ENCODE measurements around the gene ALDH1A1. TPM values are rescaled to one million over a fixed set of nuclear protein-coding genes. Genes with fewer than 3 reads are reported as not detected.

ALDH1A1 gene
- total RNA-seq, 4 donors from 2014 or later = 86.4 to 247 (median 156) TPM

- H3K4me3 ChIP-seq = no peak overlapping the region
- H3K27me3 ChIP-seq = no peaks in the 10 kb centered on the region
- WGBS, 2 donors = 92 to 94% methylated on average over 6 of the region's 6 CpGs
Measured at GRCh38 chr9:72986522-72987116, 33.8 kb upstream of the ALDH1A1 start.

GRCh38 chr9:72985746-72986145, 32.9 kb upstream of the ALDH1A1 start:
- H3K4me3 ChIP-seq = no peak overlapping the region
- TF ChIP-seq EP300 (IDR thresholded peaks at IDR 0.05) = no peak
- no peak for TF ChIP-seq POLR2A (IDR thresholded peaks at IDR 0.05)
- TF ChIP-seq CTCF (IDR thresholded peaks at IDR 0.05) = no peak
- H3K9me3 ChIP-seq = no peaks in the 10 kb centered on the region
- H3K4me1 ChIP-seq = no peaks in the 10 kb centered on the region
- no peaks in the 10 kb centered on the region for H3K36me3 ChIP-seq
- no peak overlapping the region for H3K27ac ChIP-seq
- H3K27me3 ChIP-seq = no peaks in the 10 kb centered on the region
- WGBS, 2 donors = 80 to 82% methylated on average over 3 of the region's 3 CpGs
- no peak for DNase-seq (ENCODE audit: low spot score in 2 of 2)

More at GRCh38 chr9:72986522-72987116, 33.8 kb upstream of the ALDH1A1 start:
- Histone ChIP-seq H3K36me3 (no peaks in the 10 kb centered on the region), H3K4me1 (no peaks in the 10 kb centered on the region), H3K9me3 (no peaks in the 10 kb centered on the region), H3K27ac (no peak overlapping the region)
- TF ChIP-seq EP300 (IDR thresholded peaks at IDR 0.05) (peak in 1 of 2 donors; percentile 16), CTCF (IDR thresholded peaks at IDR 0.05) (no peak)
- no peak for DNase-seq (ENCODE audit: low spot score in 2 of 2)

GRCh38 chr9:72984991-72985390, 32.1 kb upstream of the ALDH1A1 start:
- no peak overlapping the region for H3K27ac ChIP-seq
- no peaks in the 10 kb centered on the region for H3K4me1 ChIP-seq
- H3K4me3 ChIP-seq = no peak overlapping the region
- H3K27me3 ChIP-seq = no peaks in the 10 kb centered on the region
- no peaks in the 10 kb centered on the region for H3K9me3 ChIP-seq
- no peaks in the 10 kb centered on the region for H3K36me3 ChIP-seq
- TF ChIP-seq POLR2A (IDR thresholded peaks at IDR 0.05) = no peak
- TF ChIP-seq CTCF (IDR thresholded peaks at IDR 0.05) = no peak
- no peak for TF ChIP-seq EP300 (IDR thresholded peaks at IDR 0.05)
- WGBS, 2 donors = 81 to 88% methylated on average over 3 of the region's 3 CpGs
- DNase-seq (ENCODE audit: low spot score in 2 of 2) = no peak

GRCh38 chr9:72984226-72984947, 31.5 kb upstream of the ALDH1A1 start:
- H3K27ac ChIP-seq = no peak overlapping the region
- no peaks in the 10 kb centered on the region for H3K4me1 ChIP-seq
- H3K36me3 ChIP-seq = no peaks in the 10 kb centered on the region
- TF ChIP-seq CTCF (IDR thresholded peaks at IDR 0.05) (no peak), POLR2A (IDR thresholded peaks at IDR 0.05) (no peak), EP300 (IDR thresholded peaks at IDR 0.05) (no peak)
- H3K27me3 ChIP-seq = no peaks in the 10 kb centered on the region
- no peak overlapping the region for H3K4me3 ChIP-seq
- DNase-seq (ENCODE audit: low spot score in 2 of 2) = no peak
- WGBS, 2 donors = 72 to 75% methylated on average over 2 of the region's 2 CpGs
- no peaks in the 10 kb centered on the region for H3K9me3 ChIP-seq

- Histone ChIP-seq H3K36me3 (no peaks in the 10 kb centered on the region), H3K27ac (no peak overlapping the region), H3K4me1 (no peaks in the 10 kb centered on the region), H3K9me3 (no peaks in the 10 kb centered on the region), H3K4me3 (no peak overlapping the region), H3K27me3 (no peaks in the 10 kb centered on the region)
- 68 to 70% methylated on average over 5 of the region's 5 CpGs for WGBS, 2 donors
- no peak for DNase-seq (ENCODE audit: low spot score in 2 of 2)
- TF ChIP-seq POLR2A (IDR thresholded peaks at IDR 0.05) (no peak), EP300 (IDR thresholded peaks at IDR 0.05) (no peak), CTCF (IDR thresholded peaks at IDR 0.05) (no peak)
Measured at GRCh38 chr9:72983512-72984225, 30.8 kb upstream of the ALDH1A1 start.

All from tibial nerve (tissue), 4 donors.